AG04449 (cell line): ENCODE results near the gene NOL8.

Source experiments
- CTCF ChIA-PET: fragments of 350-600 bp; formaldehyde crosslinking; extraction: SDS; loops from one replicate; lab custom pipeline; 2021; ENCODE audit warnings: antibody characterized with exemption; lab: Yijun Ruan, JAX
- POLR2A ChIA-PET: fragments of 400-600, 350-600 bp; formaldehyde crosslinking; extraction: SDS; loops from one replicate; lab custom pipeline; 2020; ENCODE audit warnings: antibody characterized with exemption, inconsistent platforms; lab: Yijun Ruan, JAX
- DNase-seq: peaks from one replicate; pipeline ENCODE4 v3.0.0-alpha.2; 2010; ENCODE audit warnings: low read depth, low spot score
- H3K4me3 ChIP-seq: 2 replicates; pipeline ENCODE4 v1.5.1; 2011; ENCODE audit warnings: low read depth, mild to moderate bottlenecking, control low read depth, low read length
- CTCF ChIP-seq: IDR thresholded peaks from one replicate; pipeline ENCODE4 v1.5.1; 2011; ENCODE audit warnings: mild to moderate bottlenecking, moderate library complexity, low read length, control low read depth, inconsistent platforms; ENCODE audit not compliant: insufficient read depth; ENCODE audit errors: missing control alignments

NOL8 gene

GRCh38 chr9:92290785-92291429 lies 34.2 kb downstream of the NOL8 start:
- ChIA-PET CTCF (interaction anchor here (0.8 to 7.3 kb wide), 7 partner anchors 9 to 151 kb away, joined by 3 to 64 read pairs (median 4); no protein-coding TSS in a partner anchor), POLR2A (no interaction called here)
- no peak overlapping the region for H3K4me3 ChIP-seq
- no peak for DNase-seq
- TF ChIP-seq CTCF = no peak

GRCh38 chr9:92289708-92290390 lies 35.3 kb downstream of the NOL8 start:
- no peak for TF ChIP-seq CTCF
- ChIA-PET CTCF (interaction anchor here (7.3 kb wide), 1 partner anchor 150 kb away, joined by 64 read pairs; no protein-coding TSS in a partner anchor), POLR2A (no interaction called here)
- H3K4me3 ChIP-seq = no peak overlapping the region
- peak; percentile 38 for DNase-seq

- ChIA-PET POLR2A (interaction anchor here (0.7 to 1.2 kb wide), 3 partner anchors 15 to 140 kb away, joined by 3 read pairs; no protein-coding TSS in a partner anchor), CTCF (interaction anchor here (0.8 to 5.5 kb wide), 10 partner anchors 9 to 160 kb away, joined by 3 to 53 read pairs (median 10); no protein-coding TSS in a partner anchor)
- no peak for DNase-seq
- no peak overlapping the region for H3K4me3 ChIP-seq
- no peak for TF ChIP-seq CTCF
These were observed 45.8 kb downstream of the NOL8 start for GRCh38 chr9:92279302-92279701.

GRCh38 chr9:92278110-92278509 lies 47.0 kb downstream of the NOL8 start:
- POLR2A ChIA-PET = interaction anchor here (0.6 to 1.2 kb wide), 5 partner anchors 13 to 163 kb away, joined by 3 read pairs; no protein-coding TSS in a partner anchor
- CTCF ChIA-PET = interaction anchor here (0.6 to 5.5 kb wide), 12 partner anchors 10 to 188 kb away, joined by 3 to 53 read pairs (median 6); no protein-coding TSS in a partner anchor
- no peak for TF ChIP-seq CTCF
- H3K4me3 ChIP-seq = no peak overlapping the region
- peak; percentile 41 for DNase-seq

GRCh38 chr9:92276331-92277032 lies 48.7 kb downstream of the NOL8 start:
- ChIA-PET CTCF (interaction anchor here (1.2 to 5.5 kb wide), 6 partner anchors 9 to 358 kb away, joined by 3 to 53 read pairs (median 15); no protein-coding TSS in a partner anchor), POLR2A (interaction anchor here (0.7 kb wide), 1 partner anchor 92 kb away, joined by 3 read pairs; no protein-coding TSS in a partner anchor)
- DNase-seq = no peak
- TF ChIP-seq CTCF = no peak
- no peak overlapping the region for H3K4me3 ChIP-seq

GRCh38 chr9:92275541-92275940 lies 49.6 kb downstream of the NOL8 start:
- CTCF ChIA-PET = interaction anchor here (1.2 to 5.5 kb wide), 6 partner anchors 8 to 359 kb away, joined by 3 to 53 read pairs (median 11); no protein-coding TSS in a partner anchor
- TF ChIP-seq CTCF = no peak
- POLR2A ChIA-PET = no interaction called here
- H3K4me3 ChIP-seq = no peak overlapping the region
- no peak for DNase-seq
